B cell (primary cell): Measurements from ENCODE around the gene OCSTAMP. TPM values are rescaled to one million over a fixed set of nuclear protein-coding genes. Genes with fewer than 3 reads are reported as not detected.

ENCODE experiments used
- ATAC-seq: fragments of 200-7000 bp; cut with Tn5 transposase; one replicate; pipeline ENCODE4 v1.10.0; 2021; ENCODE audit warnings: low read depth, mild to moderate bottlenecking, moderate number of reproducible peaks, moderate library complexity
- CTCF ChIA-PET: fragments of 350-600 bp; sonication (Branson Sonifier 250); formaldehyde crosslinking; loops from one replicate; lab custom pipeline; 2021; ENCODE audit warnings: antibody characterized with exemption, inconsistent platforms; lab: Charles Lee
- POLR2A ChIA-PET: fragments of 350-600 bp; sonication (Branson Sonifier 250); formaldehyde crosslinking; loops from one replicate; lab custom pipeline; 2021; ENCODE audit warnings: antibody characterized with exemption; lab: Charles Lee
- DNase-seq: peaks from one replicate; pipeline ENCODE4 v3.0.0; 2013
- H2AFZ ChIP-seq: 2 replicates; pipeline ENCODE4 v1.6.1; 2012; ENCODE audit warnings: mild to moderate bottlenecking, low read depth, low read length; ENCODE audit not compliant: insufficient read depth, poor library complexity, severe bottlenecking
- H3K27ac ChIP-seq, 2 donors: 1 replicate in 1 of 2; 2 replicates in 1 of 2; pipeline ENCODE4 v1.5.1; 2012 to 2013; ENCODE audit warnings: low read length in 2 of 2, mild to moderate bottlenecking in 2 of 2, moderate library complexity in 1 of 2
- H3K27me3 ChIP-seq, 4 experiments: fragments of 200-600 bp in 1 of 4; sonication (generic) in 1 of 4; replicated peaks in 1 of 4; 1 replicate in 2 of 4; 2 replicates in 2 of 4; pipeline versions ENCODE4 v1.6.1 to v1.7.0; 2013 to 2016; ENCODE audit warnings: low read length in 3 of 4, mild to moderate bottlenecking in 2 of 4, mixed read lengths in 1 of 4, moderate library complexity in 1 of 4; ENCODE audit not compliant: insufficient read depth in 4 of 4, control insufficient read depth in 3 of 4; ENCODE audit errors: control extremely low read depth in 1 of 4
- H3K36me3 ChIP-seq, 2 experiments: replicated peaks in 1 of 2; 1 replicate in 1 of 2; 2 replicates in 1 of 2; pipeline versions ENCODE4 v1.6.1 to v1.7.1; 2013; ENCODE audit warnings: low read length in 1 of 2; ENCODE audit not compliant: insufficient read depth in 2 of 2, control insufficient read depth in 1 of 2; ENCODE audit errors: control extremely low read depth in 1 of 2, extremely low read depth in 1 of 2
- H3K4me1 ChIP-seq, 2 donors: fragments of 200-600 bp in 1 of 2; sonication (generic) in 1 of 2; 1 replicate in 1 of 2; 2 replicates in 1 of 2; pipeline versions ENCODE4 v1.5.1 to v1.6.1; 2013 to 2017; ENCODE audit warnings: low read length in 2 of 2; ENCODE audit not compliant: control insufficient read depth in 2 of 2, insufficient read depth in 2 of 2
- H3K4me2 ChIP-seq: replicated peaks from 2 replicates; pipeline ENCODE3; 2012; ENCODE audit warnings: mild to moderate bottlenecking, low read depth, low read length; ENCODE audit not compliant: poor library complexity, severe bottlenecking
- H3K4me3 ChIP-seq, 5 experiments: fragments of 200-600 bp in 1 of 5; sonication (generic) in 1 of 5; 1 replicate in 3 of 5; 2 replicates in 2 of 5; pipeline versions ENCODE4 v1.5.1 to v1.7.0; 2011 to 2016; ENCODE audit warnings: low read length in 4 of 5, mild to moderate bottlenecking in 4 of 5, low read depth in 2 of 5, control low read depth in 1 of 5, moderate library complexity in 1 of 5; ENCODE audit not compliant: insufficient read depth in 1 of 5; ENCODE audit errors: control extremely low read depth in 1 of 5, extremely low read depth in 1 of 5
- H3K79me2 ChIP-seq: fragments of 200-600 bp; sonication (generic); one replicate; pipeline ENCODE4 v1.6.0; 2016; ENCODE audit warnings: low read length; ENCODE audit not compliant: control insufficient read depth, insufficient read depth
- H3K9ac ChIP-seq: fragments of 200-600 bp; sonication (generic); 2 replicates; pipeline ENCODE4 v1.6.1; 2017; ENCODE audit warnings: mild to moderate bottlenecking, low read length, moderate library complexity
- H3K9me3 ChIP-seq, 3 donors: one replicate each; pipeline versions ENCODE4 v1.6.1 to v1.7.1; 2013; ENCODE audit warnings: low read length in 2 of 3; ENCODE audit not compliant: control insufficient read depth in 2 of 3, insufficient read depth in 1 of 3; ENCODE audit errors: control extremely low read depth in 1 of 3
- H4K20me1 ChIP-seq: 2 replicates; pipeline ENCODE4 v1.6.0; 2012; ENCODE audit warnings: mild to moderate bottlenecking, low read length; ENCODE audit not compliant: insufficient read depth, control insufficient read depth, poor library complexity, severe bottlenecking
- H3K27ac Mint-ChIP-seq: one replicate; pipeline ENCODE4 v1.8.0; 2021; ENCODE audit warnings: mixed read lengths
- H3K27me3 Mint-ChIP-seq: one replicate; pipeline ENCODE4 v1.8.0; 2021; ENCODE audit warnings: mixed read lengths
- H3K4me1 Mint-ChIP-seq: one replicate; pipeline ENCODE4 v1.8.0; 2021; ENCODE audit warnings: mixed read lengths
- H3K4me3 Mint-ChIP-seq: one replicate; pipeline ENCODE4 v1.8.0; 2021; ENCODE audit warnings: mixed read lengths
- H3K9me3 Mint-ChIP-seq: one replicate; pipeline ENCODE4 v1.8.0; 2022; ENCODE audit warnings: mixed read lengths; ENCODE audit not compliant: insufficient read depth
- EZH2 ChIP-seq: IDR thresholded peaks from 2 replicates; pipeline ENCODE4 v1.6.1; 2012; ENCODE audit warnings: borderline replicate concordance, low read depth, mild to moderate bottlenecking, moderate library complexity, low read length; ENCODE audit not compliant: insufficient read depth, poor library complexity, severe bottlenecking
- WGBS: methylation state at CpG from one replicate; pipeline ENCODE4 v1.1.5; 2013; ENCODE audit warnings: missing lambda C conversion rate; ENCODE audit not compliant: insufficient coverage; 5-methylcytosine and 5-hydroxymethylcytosine counted together
- intact Hi-C: fragments of 100-400 bp; cut with micrococcal nuclease; formaldehyde crosslinking; loops from one replicate; pipeline ENCODE4 v1.10.0; 2022
- polyA plus RNA-seq: library from polyadenylated mRNA; depleted of rRNA; stranded (reverse); fragments of >200 nt; gene quantifications from 2 replicates; pipeline ENCODE4 v1.2.3, GENCODE V29; 2012
- total RNA-seq, 2 donors: library from RNA; stranded (reverse); fragments of 120-200 nt in 1 of 2; gene quantifications; 1 replicate in 1 of 2; 2 replicates in 1 of 2; pipeline versions ENCODE4 v1.2.3 to v1.2.4, GENCODE V29; 2013 to 2022
- TF ChIP-seq, protein P1 (sequence below): fragments of 200-600 bp; IDR thresholded peaks from one replicate; pipeline ENCODE4 v1.8.0; 2022; ENCODE audit warnings: antibody characterized with exemption, mild to moderate bottlenecking

OCSTAMP gene
- total and polyA plus RNA-seq, 2 donors (not counting 1 experiment from before 2014, with no cell fraction given): not detected

DNA sequence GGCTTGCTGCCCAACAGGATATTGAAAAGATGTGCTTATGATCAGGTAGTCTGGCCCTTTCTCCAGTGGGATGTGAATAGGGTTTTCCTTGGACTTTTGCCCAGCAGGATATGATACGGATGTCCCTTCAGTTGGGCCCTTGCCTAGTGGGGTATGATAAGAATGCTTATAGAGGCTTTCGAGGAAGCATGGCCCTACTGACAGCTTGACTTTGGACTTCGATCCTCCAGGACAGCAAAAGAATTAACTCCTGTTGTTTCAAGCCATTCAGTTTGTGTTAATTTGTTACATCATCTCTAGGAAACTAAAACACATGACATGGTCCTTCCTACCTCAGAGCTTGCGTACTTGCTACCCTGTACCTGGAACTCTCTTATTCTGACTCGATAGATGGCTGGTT lies 27.3 kb downstream of the OCSTAMP start:
- Histone ChIP-seq H3K4me1 (no peaks in the 10 kb centered on the region), H2AFZ (no peak overlapping the region), H3K9ac (no peak overlapping the region), H4K20me1 (no peaks in the 10 kb centered on the region), H3K36me3 (no peaks in the 10 kb centered on the region), H3K9me3 (peaks cover 0 to 3% (median 0%) of the 10 kb centered on the region in 3 donors), H3K27ac (no peak overlapping the region), H3K27me3 (peaks cover 0 to 12% (median 0%) of the 10 kb centered on the region in 4 experiments), H3K79me2 (no peaks in the 10 kb centered on the region), H3K4me3 (no peak overlapping the region), H3K4me2 (no peak overlapping the region)
- intact Hi-C loops: no loop called here
- H3K27ac Mint-ChIP-seq: no peak overlapping the region
- H3K4me3 Mint-ChIP-seq: no peak overlapping the region
- 80% methylated on average over 3 of the region's 5 CpGs for WGBS
- ChIA-PET CTCF (interaction anchor here (1.0 to 7.3 kb wide), 2 partner anchors 20 to 158 kb away, joined by 4 to 49 read pairs; no protein-coding TSS in a partner anchor), POLR2A (no interaction called here)
- TF ChIP-seq, protein P1, sequence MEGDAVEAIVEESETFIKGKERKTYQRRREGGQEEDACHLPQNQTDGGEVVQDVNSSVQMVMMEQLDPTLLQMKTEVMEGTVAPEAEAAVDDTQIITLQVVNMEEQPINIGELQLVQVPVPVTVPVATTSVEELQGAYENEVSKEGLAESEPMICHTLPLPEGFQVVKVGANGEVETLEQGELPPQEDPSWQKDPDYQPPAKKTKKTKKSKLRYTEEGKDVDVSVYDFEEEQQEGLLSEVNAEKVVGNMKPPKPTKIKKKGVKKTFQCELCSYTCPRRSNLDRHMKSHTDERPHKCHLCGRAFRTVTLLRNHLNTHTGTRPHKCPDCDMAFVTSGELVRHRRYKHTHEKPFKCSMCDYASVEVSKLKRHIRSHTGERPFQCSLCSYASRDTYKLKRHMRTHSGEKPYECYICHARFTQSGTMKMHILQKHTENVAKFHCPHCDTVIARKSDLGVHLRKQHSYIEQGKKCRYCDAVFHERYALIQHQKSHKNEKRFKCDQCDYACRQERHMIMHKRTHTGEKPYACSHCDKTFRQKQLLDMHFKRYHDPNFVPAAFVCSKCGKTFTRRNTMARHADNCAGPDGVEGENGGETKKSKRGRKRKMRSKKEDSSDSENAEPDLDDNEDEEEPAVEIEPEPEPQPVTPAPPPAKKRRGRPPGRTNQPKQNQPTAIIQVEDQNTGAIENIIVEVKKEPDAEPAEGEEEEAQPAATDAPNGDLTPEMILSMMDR: no peak
- no peak for TF ChIP-seq EZH2
- peaks cover 19% of the 10 kb centered on the region for H3K27me3 Mint-ChIP-seq
- ATAC-seq: no peak
- no peak for DNase-seq
- H3K4me1 Mint-ChIP-seq: no peaks in the 10 kb centered on the region
- no peaks in the 10 kb centered on the region for H3K9me3 Mint-ChIP-seq

DNA sequence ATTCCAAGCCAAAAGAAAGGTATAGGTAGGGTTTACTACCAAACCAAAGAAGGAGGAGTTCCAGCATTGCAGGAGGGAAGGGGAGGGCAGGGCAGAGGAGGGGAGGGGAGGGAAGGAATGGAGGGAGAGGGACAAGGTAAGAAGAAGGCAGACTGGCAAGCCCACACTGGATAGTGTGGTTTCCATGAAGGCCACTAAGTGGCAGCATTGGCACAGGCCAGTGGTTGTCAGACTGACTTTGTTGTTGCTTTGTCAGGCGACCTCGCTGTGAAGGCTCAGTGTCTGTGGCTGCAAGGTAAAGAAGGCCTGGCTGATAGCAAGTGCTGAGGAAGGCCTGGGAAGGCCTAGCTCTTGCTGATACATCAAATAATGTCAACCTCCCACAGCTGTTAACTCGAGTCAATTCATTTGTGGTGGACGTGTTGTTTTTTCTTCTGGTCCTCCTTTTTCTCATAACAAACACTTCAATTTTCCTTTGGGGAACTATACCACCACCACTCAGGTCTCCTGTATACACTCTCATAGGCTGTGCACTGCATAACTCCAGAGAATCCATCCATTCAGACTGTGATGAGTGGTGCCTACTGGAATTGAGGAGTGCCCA lies 29.4 kb downstream of the OCSTAMP start:
- Mint-ChIP-seq H3K4me3 (no peak overlapping the region), H3K27ac (no peak overlapping the region), H3K9me3 (no peaks in the 10 kb centered on the region), H3K4me1 (no peaks in the 10 kb centered on the region), H3K27me3 (peaks cover 14% of the 10 kb centered on the region)
- intact Hi-C loops: no loop called here
- H2AFZ ChIP-seq: no peak overlapping the region
- 46% methylated on average over 4 of the region's 4 CpGs for WGBS
- H3K9ac ChIP-seq: no peak overlapping the region
- TF ChIP-seq, protein P1: peak; percentile 70
- no peak for TF ChIP-seq EZH2
- H3K27me3 ChIP-seq: peaks cover 0 to 12% (median 2%) of the 10 kb centered on the region in 4 experiments
- no peak overlapping the region for H3K4me2 ChIP-seq
- ChIA-PET CTCF (interaction anchor here (1.5 to 7.3 kb wide), 2 partner anchors 13 to 160 kb away, joined by 3 to 49 read pairs; no protein-coding TSS in a partner anchor), POLR2A (interaction anchor here (0.8 kb wide), 1 partner anchor 160 kb away, joined by 5 read pairs; no protein-coding TSS in a partner anchor)
- DNase-seq (peak; percentile 62), ATAC-seq (peak; percentile 58)
- H3K79me2 ChIP-seq: no peaks in the 10 kb centered on the region
- no peaks in the 10 kb centered on the region for H3K36me3 ChIP-seq
- H3K27ac ChIP-seq: no peak overlapping the region
- H3K4me1 ChIP-seq: no peaks in the 10 kb centered on the region
- no peak overlapping the region for H3K4me3 ChIP-seq
- no peaks in the 10 kb centered on the region for H4K20me1 ChIP-seq
- peaks cover 0 to 3% (median 0%) of the 10 kb centered on the region in 3 donors for H3K9me3 ChIP-seq
